Stimulated activated effector memory CD8-positive, alpha-beta T cell treated with anti-CD3 and anti-CD28 coated beads, Interleukin-12 subunit alpha, Interleukin-12 subunit beta, amount 100 ng/mL, for 72 hours (primary cell): ENCODE data around the gene RTP3.

ENCODE experiments used
- ATAC-seq: fragments of 150-1000 bp; cut with Tn5 transposase; 2 replicates; pipeline ENCODE4 v1.10.0; 2021
- DNase-seq, 2 donors: peaks; one replicate each; pipeline ENCODE4 v3.0.0; 2021 to 2022; ENCODE audit warnings: low spot score in 2 of 2
- H3K27ac Mint-ChIP-seq: one replicate; pipeline ENCODE4 v1.8.0; 2022; ENCODE audit warnings: mild to moderate bottlenecking, mixed read lengths
- H3K36me3 Mint-ChIP-seq: one replicate; pipeline ENCODE4 v1.8.0; 2022; ENCODE audit warnings: mild to moderate bottlenecking, mixed read lengths
- H3K4me1 Mint-ChIP-seq: one replicate; pipeline ENCODE4 v1.8.0; 2022; ENCODE audit warnings: mixed read lengths
- H3K4me3 Mint-ChIP-seq: one replicate; pipeline ENCODE4 v1.8.0; 2022; ENCODE audit warnings: mild to moderate bottlenecking, mixed read lengths
- H3K9me3 Mint-ChIP-seq: one replicate; pipeline ENCODE4 v1.8.0; 2022; ENCODE audit warnings: mixed read lengths

The RTP3 gene

DNA sequence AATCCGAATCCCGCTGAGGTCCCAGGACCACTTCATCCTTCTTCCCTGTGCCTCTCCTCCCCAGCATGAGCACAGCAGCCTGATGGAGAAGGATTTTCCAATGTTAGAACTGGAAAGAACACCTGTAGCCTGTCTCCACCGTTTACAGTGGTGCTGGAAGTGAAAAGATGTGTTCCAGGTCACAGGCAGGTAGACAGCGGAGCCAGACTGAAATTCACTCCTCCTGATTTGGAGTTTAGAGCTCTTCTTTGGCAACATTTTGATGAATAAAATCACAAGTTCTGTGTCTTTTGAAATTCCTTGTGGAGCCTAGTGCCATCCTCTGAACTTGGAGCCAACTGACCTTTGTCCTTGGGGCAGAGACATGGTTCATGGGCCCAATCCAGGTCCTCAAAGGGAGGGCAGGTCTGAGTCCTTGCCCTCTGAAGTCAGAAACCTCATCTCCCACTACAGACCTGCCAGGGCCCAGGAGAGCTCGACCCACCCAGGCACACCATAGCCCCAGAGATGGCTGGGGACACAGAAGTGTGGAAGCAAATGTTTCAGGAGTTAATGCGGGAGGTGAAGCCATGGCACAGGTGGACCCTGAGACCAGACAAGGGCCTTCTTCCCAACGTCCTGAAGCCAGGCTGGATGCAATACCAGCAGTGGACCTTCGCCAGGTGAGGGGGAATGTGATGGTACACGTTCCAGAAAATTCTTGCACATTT is at the start of gene RTP3:
RTP3 (plus strand) TSS at position 421 of the 710 bp plus-strand sequence; CDS start at position 508, 87 bp downstream.
- H3K27ac Mint-ChIP-seq = peak within 1 kb of the TSS; percentile 43
- H3K36me3 Mint-ChIP-seq = no peaks in the 10 kb centered on the region
- no peaks in the 10 kb centered on the region for H3K9me3 Mint-ChIP-seq
- no peaks in the 10 kb centered on the region for H3K4me1 Mint-ChIP-seq
- DNase-seq = peak in 1 of 2 donors; percentile 15
- no peak for ATAC-seq
- no peak within 1 kb of the TSS for H3K4me3 Mint-ChIP-seq

- Mint-ChIP-seq H3K4me1 (peaks cover 4% of the 10 kb centered on the region), H3K27ac (no peak overlapping the region), H3K36me3 (no peaks in the 10 kb centered on the region), H3K9me3 (no peaks in the 10 kb centered on the region), H3K4me3 (no peak overlapping the region)
- DNase-seq (no peak), ATAC-seq (no peak)
These were observed 49.1 kb upstream of the RTP3 start for GRCh38 chr3:46448721-46449120.

GRCh38 chr3:46449755-46450552 is 47.8 kb upstream of the RTP3 start:
- H3K27ac Mint-ChIP-seq = no peak overlapping the region
- no peaks in the 10 kb centered on the region for H3K9me3 Mint-ChIP-seq
- H3K36me3 Mint-ChIP-seq = no peaks in the 10 kb centered on the region
- H3K4me3 Mint-ChIP-seq = no peak overlapping the region
- ATAC-seq = no peak
- peaks cover 7% of the 10 kb centered on the region for H3K4me1 Mint-ChIP-seq
- DNase-seq = no peak

- no peak for ATAC-seq
- Mint-ChIP-seq H3K4me3 (no peak overlapping the region), H3K36me3 (no peaks in the 10 kb centered on the region), H3K27ac (no peak overlapping the region), H3K4me1 (peaks cover 7% of the 10 kb centered on the region), H3K9me3 (no peaks in the 10 kb centered on the region)
- no peak for DNase-seq
These were observed 44.1 kb upstream of the RTP3 start for GRCh38 chr3:46453526-46454208.

- Mint-ChIP-seq H3K4me1 (peaks cover 7% of the 10 kb centered on the region), H3K4me3 (no peak overlapping the region), H3K36me3 (no peaks in the 10 kb centered on the region), H3K9me3 (no peaks in the 10 kb centered on the region), H3K27ac (no peak overlapping the region)
- no peak for DNase-seq
- peak; percentile 28 for ATAC-seq
These were observed 43.6 kb upstream of the RTP3 start for GRCh38 chr3:46454209-46454595.

GRCh38 chr3:46454606-46455005 is 43.2 kb upstream of the RTP3 start:
- DNase-seq = no peak
- ATAC-seq = no peak
- H3K9me3 Mint-ChIP-seq = no peaks in the 10 kb centered on the region
- H3K4me3 Mint-ChIP-seq = no peak overlapping the region
- H3K36me3 Mint-ChIP-seq = no peaks in the 10 kb centered on the region
- H3K4me1 Mint-ChIP-seq = peaks cover 7% of the 10 kb centered on the region
- H3K27ac Mint-ChIP-seq = no peak overlapping the region

- Mint-ChIP-seq H3K9me3 (no peaks in the 10 kb centered on the region), H3K4me3 (no peak overlapping the region)
- DNase-seq = no peak
These were observed 42.3 kb upstream of the RTP3 start for GRCh38 chr3:46455231-46456115.

DNA sequence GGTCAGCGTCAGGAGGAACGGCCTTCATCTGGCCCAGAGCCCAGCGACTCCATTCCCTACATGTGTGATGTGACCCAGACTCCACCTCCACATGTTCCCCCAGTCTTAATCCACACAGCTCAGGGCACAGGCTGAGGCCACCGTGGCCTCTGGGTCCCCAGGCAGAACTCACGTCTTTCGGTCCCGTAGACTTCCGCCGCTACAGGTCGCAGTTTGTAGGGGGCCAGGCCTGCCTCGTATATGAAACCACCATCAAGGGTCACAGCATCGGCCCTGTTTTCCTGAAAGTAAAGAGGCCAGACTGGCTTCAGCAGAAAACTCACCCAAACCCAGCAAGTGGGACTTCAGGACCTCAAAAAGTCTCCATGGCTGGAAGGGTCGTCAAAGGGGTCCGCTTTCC is 41.7 kb upstream of the RTP3 start:
- no peak for DNase-seq
- H3K27ac Mint-ChIP-seq = no peak overlapping the region

More at GRCh38 chr3:46455231-46456115, 42.3 kb upstream of the RTP3 start:
- ATAC-seq = no peak
- H3K4me1 Mint-ChIP-seq = peaks cover 7% of the 10 kb centered on the region
- no peak overlapping the region for H3K27ac Mint-ChIP-seq
- no peaks in the 10 kb centered on the region for H3K36me3 Mint-ChIP-seq

GRCh38 chr3:46460051-46460450 is 37.7 kb upstream of the RTP3 start:
- no peak for DNase-seq

More for the DNA sequence above, 41.7 kb upstream of the RTP3 start:
- Mint-ChIP-seq H3K9me3 (no peaks in the 10 kb centered on the region), H3K4me3 (no peak overlapping the region), H3K4me1 (peaks cover 7% of the 10 kb centered on the region), H3K36me3 (no peaks in the 10 kb centered on the region)
- ATAC-seq = no peak

DNA sequence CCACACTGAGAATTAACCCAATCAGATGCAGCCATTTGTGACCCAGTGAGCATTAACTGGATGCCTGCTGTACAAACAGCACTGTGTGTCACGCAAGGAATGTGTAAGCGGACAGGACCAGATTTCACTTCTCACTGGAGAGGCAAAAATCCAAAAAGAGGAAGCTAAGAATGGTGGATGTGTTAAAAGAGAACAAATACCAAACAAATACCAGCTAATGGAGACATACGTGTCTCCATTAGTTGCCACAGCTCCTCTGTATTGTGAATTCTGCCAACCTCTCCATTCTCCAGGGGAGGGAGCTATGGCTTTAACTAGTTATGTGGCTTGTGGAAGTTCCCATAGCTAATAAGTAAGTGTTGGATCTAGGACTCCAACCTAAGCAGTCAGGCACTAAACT is 35.7 kb upstream of the RTP3 start:
- peaks cover 5% of the 10 kb centered on the region for H3K4me1 Mint-ChIP-seq
- ATAC-seq (no peak), DNase-seq (no peak)
- no peak overlapping the region for H3K27ac Mint-ChIP-seq
- H3K4me3 Mint-ChIP-seq = no peak overlapping the region
- H3K9me3 Mint-ChIP-seq = no peaks in the 10 kb centered on the region
- H3K36me3 Mint-ChIP-seq = no peaks in the 10 kb centered on the region

More at GRCh38 chr3:46460051-46460450, 37.7 kb upstream of the RTP3 start:
- Mint-ChIP-seq H3K4me3 (no peak overlapping the region), H3K36me3 (no peaks in the 10 kb centered on the region), H3K27ac (no peak overlapping the region), H3K9me3 (no peaks in the 10 kb centered on the region), H3K4me1 (peaks cover 5% of the 10 kb centered on the region)
- ATAC-seq = no peak

GRCh38 chr3:46462511-46462910 is 35.3 kb upstream of the RTP3 start:
- Mint-ChIP-seq H3K27ac (no peak overlapping the region), H3K9me3 (no peaks in the 10 kb centered on the region), H3K4me3 (no peak overlapping the region), H3K36me3 (no peaks in the 10 kb centered on the region), H3K4me1 (peaks cover 5% of the 10 kb centered on the region)
- ATAC-seq (no peak), DNase-seq (no peak)

- Mint-ChIP-seq H3K9me3 (no peaks in the 10 kb centered on the region), H3K4me3 (no peak overlapping the region), H3K27ac (no peak overlapping the region), H3K36me3 (no peaks in the 10 kb centered on the region), H3K4me1 (peaks cover 5% of the 10 kb centered on the region)
- ATAC-seq (peak; percentile 24), DNase-seq (no peak)
These were observed 34.5 kb upstream of the RTP3 start for GRCh38 chr3:46463120-46463867.

DNA sequence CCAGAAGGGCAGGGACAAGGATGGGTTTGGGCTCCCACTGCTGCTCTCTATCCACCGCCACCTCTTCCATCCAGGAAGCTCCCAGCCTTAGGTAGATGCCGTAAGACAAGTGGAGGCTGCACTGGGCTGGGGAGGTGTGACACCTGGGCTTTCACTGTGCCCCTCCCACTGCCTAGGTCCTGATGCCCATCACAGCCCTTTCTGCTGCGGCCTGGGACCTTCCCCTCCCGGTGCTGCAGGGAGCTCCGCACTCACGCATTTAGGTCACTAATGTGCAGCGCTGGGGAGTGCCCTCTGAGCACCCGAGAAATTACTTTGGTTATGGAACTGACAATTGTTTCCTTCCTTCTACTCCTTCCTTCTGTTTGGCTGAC is 33.9 kb upstream of the RTP3 start:
- DNase-seq = no peak
- H3K36me3 Mint-ChIP-seq = no peaks in the 10 kb centered on the region
- no peak for ATAC-seq
- H3K27ac Mint-ChIP-seq = no peak overlapping the region
- no peak overlapping the region for H3K4me3 Mint-ChIP-seq
- H3K4me1 Mint-ChIP-seq = peaks cover 5% of the 10 kb centered on the region
- no peaks in the 10 kb centered on the region for H3K9me3 Mint-ChIP-seq
